ENCODE results near the gene HMGXB3.

Gene HMGXB3

GRCh38 chr5:150053713-150054392 lies 53.3 kb downstream of the HMGXB3 start:
- Histone ChIP-seq H3K27me3 (ENCODE audit: control insufficient read depth, insufficient read depth, low read length) (no peaks in the 10 kb centered on the region), H3K4me3 (ENCODE audit: low read depth, low read length) (no peak overlapping the region), H3K4me2 (ENCODE audit: low read length) (no peak overlapping the region), H3K4me1 (peaks cover 4% of the 10 kb centered on the region), H3K36me3 (ENCODE audit: control insufficient read depth, insufficient read depth, low read length) (no peaks in the 10 kb centered on the region), H3K27ac (no peak overlapping the region), H3K9me3 (ENCODE audit: control insufficient read depth, low read length) (no peaks in the 10 kb centered on the region), H3K79me2 (no peaks in the 10 kb centered on the region), H2AFZ (no peak overlapping the region), H3K9ac (no peak overlapping the region)
- TF ChIP-seq CTCF (IDR thresholded peaks at IDR 0.05), result no peak

- TF ChIP-seq CTCF (IDR thresholded peaks at IDR 0.05), result no peak
- H3K36me3 ChIP-seq (ENCODE audit: control insufficient read depth, insufficient read depth, low read length), result no peaks in the 10 kb centered on the region
- peaks cover 4% of the 10 kb centered on the region for H3K4me1 ChIP-seq
- no peak overlapping the region for H2AFZ ChIP-seq
- H3K4me2 ChIP-seq (ENCODE audit: low read length), result no peak overlapping the region
- no peak overlapping the region for H3K27ac ChIP-seq
- H3K9ac ChIP-seq, result no peak overlapping the region
- no peaks in the 10 kb centered on the region for H3K27me3 ChIP-seq (ENCODE audit: control insufficient read depth, insufficient read depth, low read length)
- no peak overlapping the region for H3K4me3 ChIP-seq (ENCODE audit: low read depth, low read length)
- no peaks in the 10 kb centered on the region for H3K79me2 ChIP-seq
- no peaks in the 10 kb centered on the region for H3K9me3 ChIP-seq (ENCODE audit: control insufficient read depth, low read length)
Observed at GRCh38 chr5:150054569-150054968, 54.0 kb downstream of the HMGXB3 start.

GRCh38 chr5:150055326-150056074 lies 55.0 kb downstream of the HMGXB3 start:
- peaks cover 4% of the 10 kb centered on the region for H3K4me1 ChIP-seq
- H3K4me2 ChIP-seq (ENCODE audit: low read length), result no peak overlapping the region
- H3K79me2 ChIP-seq, result no peaks in the 10 kb centered on the region
- no peak overlapping the region for H3K27ac ChIP-seq
- H3K9me3 ChIP-seq (ENCODE audit: control insufficient read depth, low read length), result no peaks in the 10 kb centered on the region
- H3K4me3 ChIP-seq (ENCODE audit: low read depth, low read length), result no peak overlapping the region
- H3K36me3 ChIP-seq (ENCODE audit: control insufficient read depth, insufficient read depth, low read length), result no peaks in the 10 kb centered on the region
- no peak overlapping the region for H3K9ac ChIP-seq
- H2AFZ ChIP-seq, result no peak overlapping the region
- no peak for TF ChIP-seq CTCF (IDR thresholded peaks at IDR 0.05)
- H3K27me3 ChIP-seq (ENCODE audit: control insufficient read depth, insufficient read depth, low read length), result no peaks in the 10 kb centered on the region

GRCh38 chr5:150056075-150056443 lies 55.5 kb downstream of the HMGXB3 start:
- Histone ChIP-seq H3K4me3 (ENCODE audit: low read depth, low read length) (no peak overlapping the region), H3K27me3 (ENCODE audit: control insufficient read depth, insufficient read depth, low read length) (no peaks in the 10 kb centered on the region), H3K9ac (no peak overlapping the region), H3K4me1 (peaks cover 4% of the 10 kb centered on the region), H3K4me2 (ENCODE audit: low read length) (no peak overlapping the region), H3K36me3 (ENCODE audit: control insufficient read depth, insufficient read depth, low read length) (no peaks in the 10 kb centered on the region), H3K9me3 (ENCODE audit: control insufficient read depth, low read length) (no peaks in the 10 kb centered on the region), H2AFZ (no peak overlapping the region), H3K79me2 (no peaks in the 10 kb centered on the region), H3K27ac (no peak overlapping the region)
- no peak for TF ChIP-seq CTCF (IDR thresholded peaks at IDR 0.05)
